Testis (tissue), 3 donors: ENCODE results near the gene SIRT5. TPM values are rescaled to one million over a fixed set of nuclear protein-coding genes. Genes with fewer than 3 reads are reported as not detected.

Experiments
- DNase-seq: peaks from one replicate; pipeline ENCODE4 v3.0.0-alpha.2; 2019
- H3K27ac ChIP-seq, 2 donors: fragments of 200-600 bp; sonication (generic); one replicate each; pipeline ENCODE4 v1.5.1; 2019
- H3K27me3 ChIP-seq: fragments of 200-600 bp; sonication (generic); one replicate; pipeline ENCODE4 v1.5.1; 2019
- H3K36me3 ChIP-seq: fragments of 200-600 bp; sonication (generic); one replicate; pipeline ENCODE4 v1.5.1; 2017; ENCODE audit warnings: low read depth; ENCODE audit errors: missing control alignments
- H3K4me1 ChIP-seq: fragments of 200-600 bp; sonication (generic); one replicate; pipeline ENCODE4 v1.5.1; 2019
- H3K4me3 ChIP-seq, 2 donors: fragments of 200-600 bp; sonication (generic); one replicate each; pipeline ENCODE4 v1.5.1; 2017 to 2019
- H3K9me3 ChIP-seq: fragments of 200-600 bp; sonication (generic); one replicate; pipeline ENCODE4 v1.5.1; 2017
- POLR2A ChIP-seq: fragments of 450-650 bp; IDR thresholded peaks from one replicate; pipeline ENCODE4 v1.6.1; 2017; ENCODE audit warnings: antibody characterized with exemption, mild to moderate bottlenecking, moderate library complexity
- WGBS, 2 donors: methylation state at CpG; one replicate each; pipeline ENCODE4 v1.1.5; 2018; 5-methylcytosine and 5-hydroxymethylcytosine counted together
- intact Hi-C: fragments of 100-400 bp; cut with DNase I; formaldehyde crosslinking; loops from one replicate; pipeline ENCODE4 v1.15.1; 2023; ENCODE audit warnings: low total_unique reads
- polyA plus RNA-seq: library from polyadenylated mRNA; stranded (reverse); fragments of 350-450 nt; fragmentation: Illumina TruSeq; extraction: RNeasy Lipid Tissue Mini Kit (QIAGEN cat#74804); gene quantifications from one replicate; pipeline ENCODE4 v1.2.3, GENCODE V29; 2014; ENCODE audit warnings: low read depth, low replicate concordance; ENCODE audit not compliant: insufficient read depth
- total RNA-seq, 2 donors: library from RNA; depleted of rRNA; stranded (reverse); fragments of >200 nt; gene quantifications; one replicate each; pipeline ENCODE4 v1.2.3, GENCODE V29; 2016
- TF ChIP-seq, protein P1 (sequence below), 3 experiments: fragments of 450-650 bp in 2 of 3; fragments of 200-600 bp in 1 of 3; sonication (generic) in 1 of 3; IDR thresholded peaks; one replicate each; pipeline ENCODE4 v1.5.1; 2016 to 2019; ENCODE audit warnings: antibody characterized with exemption in 3 of 3, mild to moderate bottlenecking in 2 of 3, moderate library complexity in 1 of 3

Gene SIRT5
- total and polyA plus RNA-seq, 3 donors from 2014 or later = 11.2 to 22.1 (median 15.7) TPM

DNA sequence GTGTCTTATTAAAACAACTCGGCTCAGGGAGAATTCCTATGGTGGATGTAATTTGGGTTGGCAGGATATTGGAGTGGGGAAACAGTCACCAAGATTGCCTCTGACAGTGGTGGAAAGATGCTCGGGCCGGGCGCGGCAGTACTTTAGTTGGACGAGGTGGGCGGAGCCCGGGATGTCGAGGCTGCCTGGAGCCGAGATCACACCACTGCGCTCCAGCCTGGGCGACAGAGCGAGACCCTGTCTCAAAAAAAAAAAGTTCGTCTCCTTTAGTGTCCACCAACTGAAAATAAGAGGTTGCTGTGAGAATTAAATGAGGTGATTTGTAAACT, 41.4 kb downstream of the SIRT5 start:
- no peaks in the 10 kb centered on the region for H3K36me3 ChIP-seq
- intact Hi-C loops = no loop called here
- no peak for TF ChIP-seq POLR2A
- TF ChIP-seq, protein P1, sequence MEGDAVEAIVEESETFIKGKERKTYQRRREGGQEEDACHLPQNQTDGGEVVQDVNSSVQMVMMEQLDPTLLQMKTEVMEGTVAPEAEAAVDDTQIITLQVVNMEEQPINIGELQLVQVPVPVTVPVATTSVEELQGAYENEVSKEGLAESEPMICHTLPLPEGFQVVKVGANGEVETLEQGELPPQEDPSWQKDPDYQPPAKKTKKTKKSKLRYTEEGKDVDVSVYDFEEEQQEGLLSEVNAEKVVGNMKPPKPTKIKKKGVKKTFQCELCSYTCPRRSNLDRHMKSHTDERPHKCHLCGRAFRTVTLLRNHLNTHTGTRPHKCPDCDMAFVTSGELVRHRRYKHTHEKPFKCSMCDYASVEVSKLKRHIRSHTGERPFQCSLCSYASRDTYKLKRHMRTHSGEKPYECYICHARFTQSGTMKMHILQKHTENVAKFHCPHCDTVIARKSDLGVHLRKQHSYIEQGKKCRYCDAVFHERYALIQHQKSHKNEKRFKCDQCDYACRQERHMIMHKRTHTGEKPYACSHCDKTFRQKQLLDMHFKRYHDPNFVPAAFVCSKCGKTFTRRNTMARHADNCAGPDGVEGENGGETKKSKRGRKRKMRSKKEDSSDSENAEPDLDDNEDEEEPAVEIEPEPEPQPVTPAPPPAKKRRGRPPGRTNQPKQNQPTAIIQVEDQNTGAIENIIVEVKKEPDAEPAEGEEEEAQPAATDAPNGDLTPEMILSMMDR (IDR thresholded peaks at IDR 0.05) = no peak
- no peaks in the 10 kb centered on the region for H3K9me3 ChIP-seq
- peak overlapping the region; percentile 81 to 93 for H3K27ac ChIP-seq
- peak; percentile 73 for DNase-seq
- peak overlapping the region; percentile 92 to 94 for H3K4me3 ChIP-seq
- peaks cover 9% of the 10 kb centered on the region for H3K4me1 ChIP-seq
- 0 to 1% methylated on average over 14 of the region's 14 CpGs for WGBS, 2 donors
- no peaks in the 10 kb centered on the region for H3K27me3 ChIP-seq

DNA sequence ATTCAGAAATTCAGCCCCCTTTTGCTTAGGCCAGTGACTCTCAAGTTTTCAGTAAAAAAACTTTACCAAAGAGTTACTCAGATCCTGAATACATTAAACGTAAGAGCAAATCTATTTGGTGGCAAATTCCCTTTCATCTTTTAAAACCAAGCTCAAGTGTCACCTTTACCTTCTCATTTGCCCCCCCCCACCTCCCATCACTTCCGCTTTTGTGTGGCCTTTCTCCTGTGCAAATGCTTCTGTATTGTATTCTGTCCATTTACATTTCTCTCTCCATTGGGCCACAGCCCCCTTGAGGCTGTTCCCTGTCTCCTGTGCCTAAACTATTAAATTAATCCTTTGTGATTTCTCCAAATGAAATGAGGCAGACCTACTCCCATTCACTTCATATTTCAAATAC, 42.7 kb downstream of the SIRT5 start:
- Histone ChIP-seq H3K36me3 (no peaks in the 10 kb centered on the region), H3K27me3 (no peaks in the 10 kb centered on the region), H3K9me3 (no peaks in the 10 kb centered on the region), H3K4me3 (no peak overlapping the region), H3K4me1 (peaks cover 9% of the 10 kb centered on the region), H3K27ac (no peak overlapping the region)
- DNase-seq = no peak
- intact Hi-C loops = no loop called here
- TF ChIP-seq, protein P1 (IDR thresholded peaks at IDR 0.05) = no peak
- TF ChIP-seq POLR2A = no peak
- 66 to 75% methylated on average over 2 of the region's 2 CpGs for WGBS, 2 donors

DNA sequence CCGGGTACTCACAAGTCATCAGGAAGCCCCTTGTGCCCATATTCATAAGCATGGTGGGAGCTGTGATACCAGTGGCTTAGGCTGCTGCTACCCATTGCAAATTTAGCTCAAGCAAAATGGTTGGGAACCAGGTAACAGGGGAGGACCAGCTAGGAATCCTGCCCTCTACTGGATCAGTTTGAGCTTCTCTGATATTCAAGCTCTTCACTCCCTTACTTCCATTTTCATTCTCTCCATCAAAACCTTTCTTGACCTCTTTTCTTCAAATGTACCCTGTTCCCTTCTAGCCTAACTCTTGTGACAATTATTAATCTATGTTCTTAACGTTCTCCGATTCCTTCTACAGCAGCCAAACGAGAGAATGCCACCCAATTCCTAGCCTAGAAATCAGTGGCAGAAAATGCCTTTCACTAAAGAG, 50.5 kb downstream of the SIRT5 start:
- intact Hi-C loops = no loop called here
- H3K27ac ChIP-seq = no peak overlapping the region
- no peak for TF ChIP-seq POLR2A
- TF ChIP-seq, protein P1 (IDR thresholded peaks at IDR 0.05) = peak in 1 of 3 experiments; percentile 37
- DNase-seq = no peak
- no peaks in the 10 kb centered on the region for H3K9me3 ChIP-seq
- H3K4me3 ChIP-seq = no peak overlapping the region
- WGBS, 2 donors = 70% methylated on average over 4 of the region's 4 CpGs
- H3K4me1 ChIP-seq = no peaks in the 10 kb centered on the region
- H3K27me3 ChIP-seq = no peaks in the 10 kb centered on the region
- no peaks in the 10 kb centered on the region for H3K36me3 ChIP-seq

DNA sequence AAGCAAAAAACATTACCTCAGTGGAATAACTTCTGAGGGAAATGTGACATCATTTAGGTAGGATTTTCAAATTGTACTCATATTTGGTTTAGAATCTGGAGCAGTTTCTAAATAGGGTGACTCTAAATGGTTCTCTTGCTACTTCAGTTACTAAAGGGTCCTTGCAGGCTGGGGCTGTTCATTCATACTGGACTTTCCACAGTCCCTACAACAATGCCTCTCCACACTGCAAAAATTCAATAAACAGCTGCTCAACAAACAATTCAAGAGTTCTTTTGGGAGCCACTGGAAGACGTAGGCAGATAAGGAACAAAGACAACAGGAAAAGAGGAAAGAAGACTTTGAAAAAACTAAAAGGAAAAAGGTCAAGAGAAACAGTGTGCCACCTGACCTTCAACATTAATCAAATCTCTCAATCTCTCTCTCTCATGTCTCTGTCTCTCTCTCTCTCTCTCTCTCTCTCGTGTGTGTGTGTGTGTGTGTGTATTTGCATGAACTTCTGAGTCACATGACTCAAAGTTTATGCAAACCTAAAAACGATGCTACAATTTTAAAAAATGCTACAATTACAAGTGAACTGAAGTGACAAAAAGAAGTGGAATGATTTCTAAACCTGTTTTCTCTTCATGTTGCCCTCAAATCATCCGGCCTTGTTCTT, 55.2 kb downstream of the SIRT5 start:
- no peaks in the 10 kb centered on the region for H3K36me3 ChIP-seq
- H3K27me3 ChIP-seq = no peaks in the 10 kb centered on the region
- whole genome bisulfite sequencing, 2 donors = 56 to 61% methylated on average over 4 of the region's 4 CpGs
- no peak overlapping the region for H3K4me3 ChIP-seq
- H3K9me3 ChIP-seq = no peaks in the 10 kb centered on the region
- DNase-seq = no peak
- intact Hi-C loops = no loop called here
- TF ChIP-seq, protein P1 (IDR thresholded peaks at IDR 0.05) = no peak
- TF ChIP-seq POLR2A = no peak
- H3K27ac ChIP-seq = no peak overlapping the region
- H3K4me1 ChIP-seq = no peaks in the 10 kb centered on the region

DNA sequence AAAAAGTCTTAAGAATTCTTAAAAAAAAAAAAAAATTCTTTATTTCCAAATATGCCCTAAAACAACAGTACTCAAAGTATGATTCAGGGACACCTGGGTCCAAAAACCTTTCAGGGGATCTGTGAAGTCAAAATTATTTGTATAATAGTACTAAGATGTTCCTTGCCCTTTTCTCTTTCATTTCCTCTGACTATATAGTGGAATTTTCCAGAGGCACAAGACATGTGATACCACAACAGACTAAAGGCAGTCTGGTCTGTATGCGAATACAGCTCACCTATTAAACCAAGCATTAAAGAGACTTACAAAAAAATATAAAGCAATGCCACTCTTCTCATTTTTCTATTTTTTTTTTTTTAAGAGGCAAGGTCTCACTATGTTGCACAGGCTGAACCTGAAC, 56.1 kb downstream of the SIRT5 start:
- H3K36me3 ChIP-seq = no peaks in the 10 kb centered on the region
- H3K4me3 ChIP-seq = no peak overlapping the region
- no peak for TF ChIP-seq POLR2A
- TF ChIP-seq, protein P1 (IDR thresholded peaks at IDR 0.05) = no peak
- no peak for DNase-seq
- H3K27me3 ChIP-seq = no peaks in the 10 kb centered on the region
- H3K9me3 ChIP-seq = no peaks in the 10 kb centered on the region
- 90 to 100% methylated on average over 1 of the region's 1 CpG for WGBS, 2 donors
- H3K27ac ChIP-seq = no peak overlapping the region
- intact Hi-C loops = no loop called here
- no peaks in the 10 kb centered on the region for H3K4me1 ChIP-seq
